Measurements from ENCODE around the gene FBXO11.

DNA sequence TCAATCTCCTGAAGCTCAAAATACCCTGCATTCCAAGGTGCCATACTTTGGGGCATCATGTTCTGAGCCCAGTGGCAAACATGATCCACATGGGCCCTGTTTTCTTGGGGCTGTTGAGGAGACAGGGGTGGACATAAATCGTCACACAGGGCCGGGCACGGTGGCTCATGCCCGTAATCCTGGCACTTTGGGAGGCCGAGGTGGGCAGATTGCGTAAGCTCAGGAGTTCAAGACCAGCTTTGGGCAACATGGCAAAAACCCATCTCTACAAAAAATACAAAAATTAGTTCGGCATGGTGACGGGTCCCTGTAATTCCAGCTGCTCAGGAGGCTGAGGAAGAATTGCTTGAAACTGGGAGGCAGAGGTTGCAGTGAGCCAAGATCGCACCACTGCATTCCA is 137.0 kb downstream of the FBXO11 start:
- TF ChIP-seq SP1 (CRISPR knock-in tag; conservative IDR thresholded peaks at IDR 0.05) (no peak), ZNF423 (CRISPR knock-in tag; IDR thresholded peaks at IDR 0.05) (no peak)
- TF ChIP-seq, protein P1, sequence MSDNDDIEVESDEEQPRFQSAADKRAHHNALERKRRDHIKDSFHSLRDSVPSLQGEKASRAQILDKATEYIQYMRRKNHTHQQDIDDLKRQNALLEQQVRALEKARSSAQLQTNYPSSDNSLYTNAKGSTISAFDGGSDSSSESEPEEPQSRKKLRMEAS (CRISPR knock-in tag; IDR thresholded peaks at IDR 0.05): no peak
